Liver (tissue), 9 donors: Measurements from ENCODE around the gene VPS37B. TPM values are rescaled to one million over a fixed set of nuclear protein-coding genes. Genes with fewer than 3 reads are reported as not detected.
A peak's percentile ranks its signal among the peaks of the same experiment; 100 is the strongest.

Source experiments
- DNase-seq: peaks from one replicate; pipeline ENCODE4 v3.0.0-alpha.2; 2017; ENCODE audit warnings: low spot score
- H3K27ac ChIP-seq, 2 donors: one replicate each; pipeline ENCODE4 v1.7.0; 2013; ENCODE audit warnings: inconsistent platforms in 2 of 2, low read length in 2 of 2, control low read depth in 1 of 2, low read depth in 1 of 2, mild to moderate bottlenecking in 1 of 2
- H3K27me3 ChIP-seq, 4 donors: one replicate each; pipeline versions ENCODE4 v1.6.1 to v1.7.0; 2013; ENCODE audit warnings: low read length in 3 of 4, inconsistent platforms in 1 of 4, mild to moderate bottlenecking in 1 of 4, moderate library complexity in 1 of 4; ENCODE audit not compliant: control insufficient read depth in 4 of 4, insufficient read depth in 4 of 4
- H3K36me3 ChIP-seq, 4 donors: one replicate each; pipeline versions ENCODE4 v1.6.1 to v1.7.0; 2013; ENCODE audit warnings: low read length in 3 of 4, mild to moderate bottlenecking in 3 of 4, low read depth in 1 of 4, moderate library complexity in 1 of 4; ENCODE audit not compliant: control insufficient read depth in 4 of 4, insufficient read depth in 3 of 4
- H3K4me1 ChIP-seq, 4 donors: one replicate each; pipeline versions ENCODE4 v1.6.1 to v1.7.0; 2013; ENCODE audit warnings: low read length in 3 of 4, mild to moderate bottlenecking in 3 of 4, moderate library complexity in 1 of 4; ENCODE audit not compliant: control insufficient read depth in 4 of 4, insufficient read depth in 4 of 4
- H3K4me3 ChIP-seq, 3 donors: one replicate each; pipeline versions ENCODE4 v1.6.1 to v1.7.0; 2013; ENCODE audit warnings: low read length in 3 of 3, control low read depth in 1 of 3, low read depth in 1 of 3, mild to moderate bottlenecking in 1 of 3
- H3K9ac ChIP-seq, 2 donors: one replicate each; pipeline ENCODE4 v1.7.0; 2013; ENCODE audit warnings: low read length in 2 of 2, mild to moderate bottlenecking in 2 of 2, moderate library complexity in 2 of 2, control low read depth in 1 of 2, low read depth in 1 of 2
- H3K9me3 ChIP-seq, 4 donors: one replicate each; pipeline versions ENCODE4 v1.6.1 to v1.7.0; 2013; ENCODE audit warnings: low read length in 3 of 4; ENCODE audit not compliant: control insufficient read depth in 4 of 4
- CTCF ChIP-seq: fragments of 150-350 bp; IDR thresholded peaks from 2 replicates; pipeline ENCODE4 v1.5.1; 2017; ENCODE audit warnings: improper control_type of control experiment, low read depth, low read length; ENCODE audit not compliant: missing input control
- FOXA1 ChIP-seq: IDR thresholded peaks from 2 replicates; pipeline ENCODE4 v1.6.1; 2016; ENCODE audit warnings: antibody characterized with exemption
- FOXA2 ChIP-seq: IDR thresholded peaks from 2 replicates; pipeline ENCODE4 v1.6.1; 2016; ENCODE audit warnings: antibody characterized with exemption
- HNF4A ChIP-seq, 2 donors: conservative IDR thresholded peaks; 2 replicates each; pipeline ENCODE4 v1.6.1; 2016; ENCODE audit warnings: antibody characterized with exemption in 2 of 2, mild to moderate bottlenecking in 2 of 2
- HNF4G ChIP-seq: IDR thresholded peaks from 2 replicates; pipeline ENCODE4 v1.6.1; 2016; ENCODE audit warnings: antibody characterized with exemption
- JUND ChIP-seq, 2 donors: IDR thresholded peaks; 2 replicates each; pipeline ENCODE4 v1.6.1; 2016; ENCODE audit warnings: antibody characterized with exemption in 2 of 2
- MAX ChIP-seq: IDR thresholded peaks from 2 replicates; pipeline ENCODE4 v1.6.1; 2016; ENCODE audit warnings: antibody characterized with exemption
- NR2F2 ChIP-seq: IDR thresholded peaks from 2 replicates; pipeline ENCODE4 v1.6.1; 2016; ENCODE audit warnings: antibody characterized with exemption
- RAD21 ChIP-seq, 2 donors: IDR thresholded peaks; 2 replicates each; pipeline ENCODE4 v1.6.1; 2016; ENCODE audit warnings: antibody characterized with exemption in 2 of 2, mild to moderate bottlenecking in 2 of 2
- RXRA ChIP-seq, 2 donors: IDR thresholded peaks; 2 replicates each; pipeline ENCODE4 v1.6.1; 2017 to 2018; ENCODE audit warnings: antibody characterized with exemption in 2 of 2, mild to moderate bottlenecking in 1 of 2
- SP1 ChIP-seq: IDR thresholded peaks from 2 replicates; pipeline ENCODE4 v1.6.1; 2018; ENCODE audit warnings: antibody characterized with exemption, mild to moderate bottlenecking
- TAF1 ChIP-seq: conservative IDR thresholded peaks from 2 replicates; pipeline ENCODE4 v1.6.1; 2016; ENCODE audit warnings: antibody characterized with exemption, mild to moderate bottlenecking
- YY1 ChIP-seq: IDR thresholded peaks from 2 replicates; pipeline ENCODE4 v1.6.1; 2016; ENCODE audit warnings: antibody characterized with exemption, mild to moderate bottlenecking
- ZBTB33 ChIP-seq: IDR thresholded peaks from 2 replicates; pipeline ENCODE4 v1.6.1; 2016; ENCODE audit warnings: antibody characterized with exemption
- WGBS: extraction: QIAGEN DNeasy Blood & Tissue Kit; methylation state at CpG from one replicate; pipeline ENCODE4 v1.1.7; 2013; 5-methylcytosine and 5-hydroxymethylcytosine counted together
- polyA plus RNA-seq, 2 donors: library from polyadenylated mRNA; stranded (reverse) in 1 of 2; unstranded in 1 of 2; fragments of 200-250 nt in 1 of 2; fragments of >200 nt in 1 of 2; fragmentation: Nextera tagmentation in 1 of 2; extraction: Ambion mirVana in 1 of 2; gene quantifications; one replicate each; pipeline versions ENCODE4 v1.2.1 to v1.2.3, GENCODE V29; 2013 to 2015
- total RNA-seq, 2 donors: library from RNA; depleted of rRNA; stranded (reverse); fragments of >200 nt; gene quantifications; one replicate each; pipeline ENCODE4 v1.2.3, GENCODE V29; 2014
- TF ChIP-seq, protein P1 (sequence below): IDR thresholded peaks from 2 replicates; pipeline ENCODE4 v1.6.1; 2016; ENCODE audit warnings: antibody characterized with exemption, mild to moderate bottlenecking
- donor health status: healthy.
- donor health status: healthy.
- donor health status: healthy.
- donor health status: healthy.
- donor health status: healthy.

The VPS37B gene
- total and polyA plus RNA-seq, 4 donors: 2.3 to 6.8 (median 3.8) TPM

DNA sequence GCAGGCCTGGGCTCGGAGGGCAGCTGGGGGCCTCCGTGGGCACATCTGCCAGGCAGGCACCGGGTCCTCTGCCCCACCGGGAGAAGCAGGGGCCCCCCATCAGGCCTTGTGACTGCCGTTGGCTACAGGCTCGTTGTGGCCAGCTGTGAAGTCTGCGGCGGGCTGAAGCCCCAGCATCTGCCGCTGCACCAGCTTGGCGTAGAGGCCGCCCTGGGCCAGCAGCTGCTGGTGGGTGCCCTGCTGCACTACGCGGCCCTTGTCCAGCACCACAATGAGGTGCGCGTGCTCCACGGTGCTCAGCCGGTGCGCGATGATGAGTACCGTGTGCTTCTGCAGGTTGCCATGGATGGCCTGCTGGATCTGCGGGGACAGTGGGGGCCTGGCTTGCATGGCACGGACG lies 33.9 kb upstream of the VPS37B start (continued):
- TF ChIP-seq ZBTB33: no peak
- no peak for TF ChIP-seq HNF4G
- no peak for TF ChIP-seq CTCF
- TF ChIP-seq NR2F2: no peak

DNA sequence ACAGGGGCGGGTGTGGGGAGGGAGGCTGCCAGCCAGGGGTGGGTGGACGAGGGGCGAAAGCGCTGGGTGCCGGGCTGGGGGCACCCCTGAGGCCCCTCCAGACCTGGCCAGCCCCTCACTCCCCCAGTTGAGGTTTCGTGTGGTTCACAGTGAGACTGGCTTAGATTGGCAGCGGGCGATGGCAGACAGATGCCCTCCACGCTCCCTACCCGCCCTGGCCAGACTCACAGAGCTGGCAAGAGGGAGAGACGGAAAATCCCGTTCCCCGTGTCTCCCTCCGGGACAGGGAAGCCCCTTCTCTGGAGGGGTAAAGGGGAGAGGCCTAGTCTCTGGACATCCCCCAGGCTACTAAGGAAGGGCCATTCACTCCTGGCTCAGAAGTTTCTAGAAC lies 33.2 kb upstream of the VPS37B start:
- DNase-seq: no peak
- Histone ChIP-seq H3K27me3 (no peaks in the 10 kb centered on the region), H3K27ac (no peak overlapping the region), H3K4me1 (peaks cover 2 to 9% (median 4%) of the 10 kb centered on the region in 4 donors), H3K9me3 (no peaks in the 10 kb centered on the region), H3K4me3 (no peak overlapping the region), H3K9ac (no peak overlapping the region), H3K36me3 (no peaks in the 10 kb centered on the region)
- TF ChIP-seq TAF1: no peak
- TF ChIP-seq FOXA2: no peak
- no peak for TF ChIP-seq NR2F2
- no peak for TF ChIP-seq RAD21 (IDR thresholded peaks at IDR 0.05)
- no peak for TF ChIP-seq JUND (IDR thresholded peaks at IDR 0.05)
- TF ChIP-seq, protein P1, sequence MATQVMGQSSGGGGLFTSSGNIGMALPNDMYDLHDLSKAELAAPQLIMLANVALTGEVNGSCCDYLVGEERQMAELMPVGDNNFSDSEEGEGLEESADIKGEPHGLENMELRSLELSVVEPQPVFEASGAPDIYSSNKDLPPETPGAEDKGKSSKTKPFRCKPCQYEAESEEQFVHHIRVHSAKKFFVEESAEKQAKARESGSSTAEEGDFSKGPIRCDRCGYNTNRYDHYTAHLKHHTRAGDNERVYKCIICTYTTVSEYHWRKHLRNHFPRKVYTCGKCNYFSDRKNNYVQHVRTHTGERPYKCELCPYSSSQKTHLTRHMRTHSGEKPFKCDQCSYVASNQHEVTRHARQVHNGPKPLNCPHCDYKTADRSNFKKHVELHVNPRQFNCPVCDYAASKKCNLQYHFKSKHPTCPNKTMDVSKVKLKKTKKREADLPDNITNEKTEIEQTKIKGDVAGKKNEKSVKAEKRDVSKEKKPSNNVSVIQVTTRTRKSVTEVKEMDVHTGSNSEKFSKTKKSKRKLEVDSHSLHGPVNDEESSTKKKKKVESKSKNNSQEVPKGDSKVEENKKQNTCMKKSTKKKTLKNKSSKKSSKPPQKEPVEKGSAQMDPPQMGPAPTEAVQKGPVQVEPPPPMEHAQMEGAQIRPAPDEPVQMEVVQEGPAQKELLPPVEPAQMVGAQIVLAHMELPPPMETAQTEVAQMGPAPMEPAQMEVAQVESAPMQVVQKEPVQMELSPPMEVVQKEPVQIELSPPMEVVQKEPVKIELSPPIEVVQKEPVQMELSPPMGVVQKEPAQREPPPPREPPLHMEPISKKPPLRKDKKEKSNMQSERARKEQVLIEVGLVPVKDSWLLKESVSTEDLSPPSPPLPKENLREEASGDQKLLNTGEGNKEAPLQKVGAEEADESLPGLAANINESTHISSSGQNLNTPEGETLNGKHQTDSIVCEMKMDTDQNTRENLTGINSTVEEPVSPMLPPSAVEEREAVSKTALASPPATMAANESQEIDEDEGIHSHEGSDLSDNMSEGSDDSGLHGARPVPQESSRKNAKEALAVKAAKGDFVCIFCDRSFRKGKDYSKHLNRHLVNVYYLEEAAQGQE: no peak
- no peak for TF ChIP-seq SP1
- 79% methylated on average over 14 of the region's 14 CpGs for WGBS

GRCh38 chr12:122928404-122929147 lies 32.7 kb upstream of the VPS37B start:
- DNase-seq: no peak
- H3K36me3 ChIP-seq: no peaks in the 10 kb centered on the region
- TF ChIP-seq YY1 (peak; percentile 35), RXRA (IDR thresholded peaks at IDR 0.05) (peak; percentile 30 to 84), FOXA1 (peak; percentile 6), MAX (no peak), HNF4A (conservative IDR thresholded peaks at IDR 0.05) (peak in 1 of 2 donors; percentile 61), FOXA2 (no peak), HNF4G (no peak)
- peak overlapping the region in 1 of 2 donors; percentile 4 for H3K9ac ChIP-seq
- peaks cover 2 to 9% (median 4%) of the 10 kb centered on the region in 4 donors for H3K4me1 ChIP-seq
- no peak overlapping the region for H3K4me3 ChIP-seq
- WGBS: 70% methylated on average over 12 of the region's 12 CpGs
- H3K9me3 ChIP-seq: no peaks in the 10 kb centered on the region
- no peaks in the 10 kb centered on the region for H3K27me3 ChIP-seq
- no peak overlapping the region for H3K27ac ChIP-seq
